Activated T-cell treated with anti-CD3 and anti-CD28 coated beads for 24 hours (primary cell): ENCODE data around the gene RPL10.
"Not testable (repeated sequence)": the region's sequence is repeated elsewhere in the genome, so short reads cannot be mapped to it uniquely, and the experiment has no call there.

ENCODE experiments used
- DNase-seq: peaks from one replicate; pipeline ENCODE4 v3.0.0-alpha.2; 2020; ENCODE audit warnings: low read depth

RPL10 gene

GRCh38 chrX:154378059-154378798 lies 19.9 kb upstream of the RPL10 start:
- no peak for DNase-seq

- DNase-seq = peak; percentile 90
Measured at GRCh38 chrX:154378799-154379568, 19.2 kb upstream of the RPL10 start, which contains the start of gene EMD. EMD (plus strand) TSS chrX:154379295; CDS start chrX:154379485, 190 bp downstream.

- no peak for DNase-seq
Measured at GRCh38 chrX:154379569-154379951, 18.6 kb upstream of the RPL10 start.

- DNase-seq = no peak
Measured at GRCh38 chrX:154380153-154380552, 18.0 kb upstream of the RPL10 start.

- DNase-seq = no peak
Measured at GRCh38 chrX:154380787-154381186, 17.4 kb upstream of the RPL10 start.

- no peak for DNase-seq
Measured at GRCh38 chrX:154381271-154381670, 16.9 kb upstream of the RPL10 start.

GRCh38 chrX:154382483-154383069 lies 15.6 kb upstream of the RPL10 start:
- no peak for DNase-seq

- no peak for DNase-seq
Measured at GRCh38 chrX:154383359-154384283, 14.6 kb upstream of the RPL10 start.

GRCh38 chrX:154384284-154384892 lies 13.8 kb upstream of the RPL10 start:
- DNase-seq = no peak

GRCh38 chrX:154388094-154388493 lies 10.1 kb upstream of the RPL10 start:
- not testable (repeated sequence) for DNase-seq

GRCh38 chrX:154388649-154389048 lies 9.5 kb upstream of the RPL10 start:
- DNase-seq = not testable (repeated sequence)

- not testable (repeated sequence) for DNase-seq
Measured at GRCh38 chrX:154389812-154390747, 8.1 kb upstream of the RPL10 start.

GRCh38 chrX:154396363-154396762 lies 1.8 kb upstream of the RPL10 start:
- not testable (repeated sequence) for DNase-seq

GRCh38 chrX:154396973-154397887 lies 947 bp upstream of the RPL10 start:
- no peak for DNase-seq

- DNase-seq = peak; percentile 75
Measured at GRCh38 chrX:154398668-154399526, 720 bp downstream of the RPL10 start.

GRCh38 chrX:154399527-154400368 lies 1.6 kb downstream of the RPL10 start:
- no peak for DNase-seq

- not testable (repeated sequence) for DNase-seq
Measured at GRCh38 chrX:154400369-154400817, 2.2 kb downstream of the RPL10 start.
